Endothelial cell (in vitro differentiated cells): ENCODE measurements around the gene COBL. TPM values are rescaled to one million over a fixed set of nuclear protein-coding genes. Genes with fewer than 3 reads are reported as not detected.

Source experiments
- DNase-seq: peaks from one replicate; pipeline ENCODE4 v3.0.0; 2021; ENCODE audit warnings: low spot score
- H3K27ac Mint-ChIP-seq: one replicate; pipeline ENCODE4 v1.8.0; 2021; ENCODE audit warnings: mixed read lengths, inconsistent platforms; ENCODE audit not compliant: unreplicated experiment
- H3K27me3 Mint-ChIP-seq: one replicate; pipeline ENCODE4 v1.8.0; 2021; ENCODE audit warnings: mild to moderate bottlenecking, moderate library complexity, mixed read lengths, inconsistent platforms; ENCODE audit not compliant: unreplicated experiment
- H3K36me3 Mint-ChIP-seq: one replicate; pipeline ENCODE4 v1.8.0; 2021; ENCODE audit warnings: mild to moderate bottlenecking, low read depth, mixed read lengths, inconsistent platforms; ENCODE audit not compliant: unreplicated experiment
- H3K4me1 Mint-ChIP-seq: one replicate; pipeline ENCODE4 v1.8.0; 2021; ENCODE audit warnings: mild to moderate bottlenecking, mixed read lengths, inconsistent platforms; ENCODE audit not compliant: unreplicated experiment
- H3K4me3 Mint-ChIP-seq: one replicate; pipeline ENCODE4 v1.8.0; 2021; ENCODE audit warnings: mild to moderate bottlenecking, mixed read lengths, inconsistent platforms; ENCODE audit not compliant: unreplicated experiment
- H3K9me3 Mint-ChIP-seq: one replicate; pipeline ENCODE4 v1.8.0; 2021; ENCODE audit warnings: mixed read lengths, inconsistent platforms; ENCODE audit not compliant: unreplicated experiment
- total RNA-seq: library from RNA; stranded (reverse); fragmentation: NEBNext Ultra II Directional; extraction: Animal tissue kit (Norgen Biotek cat#: 25700); gene quantifications from one replicate; pipeline ENCODE4 v1.2.1, GENCODE V29; 2021; ENCODE audit not compliant: unreplicated experiment
- TF ChIP-seq, protein P1 (sequence below): fragments of 200-600 bp; sonication (generic); IDR thresholded peaks from one replicate; pipeline ENCODE4 v1.5.0; 2021; ENCODE audit warnings: antibody characterized with exemption; ENCODE audit not compliant: unreplicated experiment

Gene COBL
- total RNA-seq, 1 donor from 2014 or later = 1.8 TPM

DNA sequence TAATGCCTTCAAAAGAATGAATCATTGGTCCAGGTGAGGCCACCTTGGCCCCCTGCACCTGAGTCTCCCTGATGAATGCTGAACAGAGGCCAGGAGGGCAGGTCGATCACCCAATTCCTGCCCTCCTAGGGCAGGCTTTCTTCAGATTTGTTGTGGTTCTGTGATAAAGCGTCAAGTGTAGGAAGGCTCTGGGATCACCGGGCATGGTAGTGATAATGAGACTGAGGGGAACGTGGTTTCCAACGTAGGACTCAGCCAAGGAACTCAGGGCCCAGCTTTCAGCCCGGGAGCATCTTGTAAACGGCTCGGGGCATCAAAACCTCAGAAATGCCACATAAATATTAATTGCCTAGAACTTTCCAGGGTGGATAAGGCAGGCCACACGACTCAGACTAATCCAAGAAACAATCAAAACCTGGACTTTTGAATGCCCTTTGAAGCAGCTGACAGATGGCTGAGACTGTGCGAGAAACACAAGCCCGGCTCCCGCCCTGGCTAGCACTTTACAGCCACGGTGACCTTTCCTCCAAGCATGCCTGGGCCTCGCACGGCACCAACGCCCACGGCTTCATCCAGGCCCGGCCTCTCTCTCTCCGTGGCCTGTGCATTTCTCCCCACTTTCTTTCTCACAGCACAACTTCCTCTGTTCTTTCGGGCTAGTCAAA is 294.6 kb downstream of the COBL start:
- DNase-seq = no peak
- H3K4me3 Mint-ChIP-seq = no peak overlapping the region
- H3K9me3 Mint-ChIP-seq = no peaks in the 10 kb centered on the region
- H3K4me1 Mint-ChIP-seq = no peaks in the 10 kb centered on the region
- H3K36me3 Mint-ChIP-seq = no peaks in the 10 kb centered on the region
- peaks cover 5% of the 10 kb centered on the region for H3K27me3 Mint-ChIP-seq
- TF ChIP-seq, protein P1, sequence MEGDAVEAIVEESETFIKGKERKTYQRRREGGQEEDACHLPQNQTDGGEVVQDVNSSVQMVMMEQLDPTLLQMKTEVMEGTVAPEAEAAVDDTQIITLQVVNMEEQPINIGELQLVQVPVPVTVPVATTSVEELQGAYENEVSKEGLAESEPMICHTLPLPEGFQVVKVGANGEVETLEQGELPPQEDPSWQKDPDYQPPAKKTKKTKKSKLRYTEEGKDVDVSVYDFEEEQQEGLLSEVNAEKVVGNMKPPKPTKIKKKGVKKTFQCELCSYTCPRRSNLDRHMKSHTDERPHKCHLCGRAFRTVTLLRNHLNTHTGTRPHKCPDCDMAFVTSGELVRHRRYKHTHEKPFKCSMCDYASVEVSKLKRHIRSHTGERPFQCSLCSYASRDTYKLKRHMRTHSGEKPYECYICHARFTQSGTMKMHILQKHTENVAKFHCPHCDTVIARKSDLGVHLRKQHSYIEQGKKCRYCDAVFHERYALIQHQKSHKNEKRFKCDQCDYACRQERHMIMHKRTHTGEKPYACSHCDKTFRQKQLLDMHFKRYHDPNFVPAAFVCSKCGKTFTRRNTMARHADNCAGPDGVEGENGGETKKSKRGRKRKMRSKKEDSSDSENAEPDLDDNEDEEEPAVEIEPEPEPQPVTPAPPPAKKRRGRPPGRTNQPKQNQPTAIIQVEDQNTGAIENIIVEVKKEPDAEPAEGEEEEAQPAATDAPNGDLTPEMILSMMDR = no peak
- H3K27ac Mint-ChIP-seq = no peak overlapping the region

DNA sequence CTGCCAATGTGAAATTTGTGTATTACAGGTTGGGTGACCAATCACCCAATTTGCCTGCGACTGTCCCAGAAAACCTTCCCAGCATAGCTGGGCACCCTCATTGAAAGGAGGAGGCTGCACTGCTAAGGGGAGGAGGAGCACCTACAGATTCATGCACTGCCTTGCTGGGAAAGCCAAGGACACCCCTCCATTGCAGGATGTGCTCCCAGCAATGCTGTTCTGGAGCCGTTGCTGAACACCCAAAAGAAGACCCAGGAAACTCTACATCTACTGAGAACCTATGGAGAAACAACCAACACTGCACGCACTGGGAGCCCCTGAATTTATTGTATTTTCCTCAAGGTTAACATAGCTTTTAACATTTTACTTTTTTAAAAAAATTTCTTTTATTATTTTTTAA is 295.7 kb downstream of the COBL start:
- Mint-ChIP-seq H3K27me3 (peaks cover 5% of the 10 kb centered on the region), H3K4me3 (no peak overlapping the region), H3K4me1 (no peaks in the 10 kb centered on the region), H3K36me3 (no peaks in the 10 kb centered on the region), H3K27ac (no peak overlapping the region), H3K9me3 (no peaks in the 10 kb centered on the region)
- no peak for DNase-seq
- TF ChIP-seq, protein P1 = no peak

DNA sequence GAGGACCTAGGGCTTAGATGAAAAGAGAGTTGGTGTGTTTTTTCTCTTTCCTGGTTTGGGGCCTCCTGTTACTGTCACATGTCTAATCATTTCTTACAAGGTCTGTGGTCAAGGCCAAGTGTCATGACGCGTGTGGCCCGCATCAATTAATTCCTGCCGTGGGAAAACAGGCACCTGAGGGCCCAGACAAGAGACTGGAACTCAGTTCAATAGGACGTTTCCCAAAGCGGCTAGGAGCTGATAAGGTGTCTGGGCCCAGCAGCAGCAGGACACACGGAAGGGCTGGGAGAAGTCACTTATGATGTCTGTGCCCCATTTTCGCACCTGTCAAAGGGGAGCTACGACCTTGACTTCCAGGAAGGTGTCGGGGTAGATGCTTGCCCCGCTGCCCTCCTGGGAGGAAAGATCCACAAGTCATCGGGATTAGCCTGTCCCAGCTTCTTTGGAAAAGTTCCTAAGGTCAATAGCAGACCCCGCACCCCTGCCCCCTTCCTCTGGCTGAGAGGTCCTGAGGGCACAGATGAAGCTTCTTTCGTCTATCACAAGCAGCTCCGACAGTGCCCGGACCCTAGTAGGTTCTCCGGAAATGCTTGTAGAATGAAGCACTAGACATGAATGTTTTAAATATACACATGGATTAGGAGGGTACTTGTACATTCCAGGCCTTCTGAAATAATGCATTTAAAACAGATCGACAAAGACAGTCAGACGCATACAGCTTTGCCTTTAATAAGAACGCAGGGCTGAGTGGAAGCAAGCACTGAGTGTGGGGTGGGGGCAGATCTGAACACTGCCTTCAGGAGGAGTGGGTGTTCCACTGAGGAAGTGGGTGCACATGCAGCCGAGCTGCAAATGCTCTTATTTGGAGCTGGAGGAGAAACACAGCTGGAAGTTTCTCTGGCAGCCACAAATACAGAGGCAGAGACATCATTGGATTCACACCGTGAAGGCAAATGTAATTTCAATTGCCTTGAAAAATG is 296.4 kb downstream of the COBL start:
- H3K4me3 Mint-ChIP-seq = no peak overlapping the region
- no peaks in the 10 kb centered on the region for H3K36me3 Mint-ChIP-seq
- no peak for DNase-seq
- H3K27ac Mint-ChIP-seq = no peak overlapping the region
- peaks cover 5% of the 10 kb centered on the region for H3K27me3 Mint-ChIP-seq
- TF ChIP-seq, protein P1 = no peak
- no peaks in the 10 kb centered on the region for H3K9me3 Mint-ChIP-seq
- no peaks in the 10 kb centered on the region for H3K4me1 Mint-ChIP-seq

DNA sequence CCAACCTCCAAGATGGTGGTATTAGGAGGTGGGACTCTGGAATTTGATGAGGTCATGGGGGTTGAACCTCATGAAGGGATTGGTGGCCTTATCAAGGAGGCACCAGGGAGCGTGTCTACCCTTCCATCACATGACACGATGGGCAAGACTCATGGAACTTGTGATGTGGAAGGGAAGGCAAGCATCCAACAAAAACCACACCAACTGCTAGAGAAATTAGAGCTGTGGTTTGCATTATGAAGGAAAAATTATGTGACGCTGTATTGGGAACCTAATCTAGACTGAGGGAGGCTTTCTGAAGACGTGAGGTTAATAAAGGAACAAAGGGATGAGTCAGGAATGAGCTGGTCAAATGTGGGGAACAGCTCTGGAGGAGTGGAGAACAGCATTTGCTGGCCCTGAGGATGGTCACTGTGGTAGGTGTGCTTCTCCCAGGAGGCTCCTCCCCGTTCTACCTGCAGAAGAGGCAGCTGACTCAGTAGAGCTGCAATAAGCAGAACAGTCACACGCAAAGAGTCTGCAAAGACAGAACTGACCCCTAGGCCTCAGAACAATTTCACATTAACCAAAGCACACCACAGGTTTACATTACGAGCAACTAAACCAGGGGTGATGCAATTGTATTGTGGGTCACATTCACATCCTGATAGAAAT is 297.3 kb downstream of the COBL start:
- TF ChIP-seq, protein P1 = no peak
- Mint-ChIP-seq H3K27ac (no peak overlapping the region), H3K4me3 (no peak overlapping the region), H3K36me3 (no peaks in the 10 kb centered on the region), H3K4me1 (no peaks in the 10 kb centered on the region), H3K27me3 (peaks cover 5% of the 10 kb centered on the region), H3K9me3 (no peaks in the 10 kb centered on the region)
- no peak for DNase-seq
